T47D (cell line): ENCODE results near the gene ZNF229.
"Not testable (repeated sequence)": the region's sequence is repeated elsewhere in the genome, so short reads cannot be mapped to it uniquely, and the experiment has no call there.

Experiments used
- DNase-seq, 2 experiments: peaks; one replicate each; pipeline versions ENCODE4 v3.0.0 to v3.0.0-alpha.2; 2011 to 2012; ENCODE audit warnings: low read depth in 1 of 2, low spot score in 1 of 2
- JUND ChIP-seq: IDR thresholded peaks from 2 replicates; pipeline ENCODE4 v1.6.1; 2012; ENCODE audit warnings: low read depth
- in situ Hi-C: cut with HindIII; loops from 2 replicates; pipeline ENCODE4 v1.10.0; 2016; ENCODE audit warnings: low sequenced_read_pairs, low pct_unique_long_range_greater_than_20kb

The ZNF229 gene

GRCh38 chr19:44401139-44402115 lies 46.8 kb downstream of the ZNF229 start, which contains the start of gene ZNF285:
TSS of gene ZNF285 (minus strand) at chr19:44401608. CDS start at chr19:44397213, 4,395 bp downstream.
- TF ChIP-seq JUND, result no peak
- in situ Hi-C loops, result no loop called here
- peak; percentile 71 to 93 for DNase-seq

GRCh38 chr19:44389268-44389667 lies 59.0 kb downstream of the ZNF229 start:
- DNase-seq, result not testable (repeated sequence)

More at GRCh38 chr19:44389268-44389667, 59.0 kb downstream of the ZNF229 start:
- in situ Hi-C loops, result not testable (repeated sequence)
